WI38 (cell line): Measurements from ENCODE around the gene NT5M.
"Not testable (repeated sequence)": the region's sequence is repeated elsewhere in the genome, so short reads cannot be mapped to it uniquely, and the experiment has no call there.

Source experiments
- H3K4me3 ChIP-seq: 2 replicates; pipeline ENCODE4 v1.5.1; 2011; ENCODE audit warnings: low read depth, mild to moderate bottlenecking, control low read depth, low read length
- CTCF ChIP-seq: IDR thresholded peaks from 2 replicates; pipeline ENCODE4 v1.5.1; 2012; ENCODE audit warnings: low read depth, mild to moderate bottlenecking, control low read depth, low read length

NT5M gene

DNA sequence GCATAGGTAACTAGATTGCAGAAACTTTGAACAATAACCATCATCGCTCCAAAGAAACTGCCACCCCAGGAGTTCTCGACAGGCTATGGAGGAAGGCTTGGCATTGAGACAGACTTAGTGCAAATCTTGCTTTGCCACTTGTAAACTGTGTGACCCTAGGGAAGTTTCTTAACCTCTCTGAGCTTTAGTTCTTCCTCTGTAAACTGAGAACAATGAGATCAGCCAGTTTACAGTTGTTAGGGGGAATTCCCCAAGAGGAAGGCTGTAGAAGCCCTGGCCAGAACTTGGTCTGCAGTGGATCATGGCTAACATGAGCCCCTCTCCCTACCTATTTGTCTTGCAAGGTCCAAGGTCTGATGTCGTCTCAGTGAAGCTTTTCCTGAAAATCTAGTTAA is 78.9 kb downstream of the NT5M start:
- TF ChIP-seq CTCF = no peak
- no peak overlapping the region for H3K4me3 ChIP-seq

- TF ChIP-seq CTCF = no peak
These were observed 79.8 kb downstream of the NT5M start for GRCh38 chr17:17382971-17383370.

DNA sequence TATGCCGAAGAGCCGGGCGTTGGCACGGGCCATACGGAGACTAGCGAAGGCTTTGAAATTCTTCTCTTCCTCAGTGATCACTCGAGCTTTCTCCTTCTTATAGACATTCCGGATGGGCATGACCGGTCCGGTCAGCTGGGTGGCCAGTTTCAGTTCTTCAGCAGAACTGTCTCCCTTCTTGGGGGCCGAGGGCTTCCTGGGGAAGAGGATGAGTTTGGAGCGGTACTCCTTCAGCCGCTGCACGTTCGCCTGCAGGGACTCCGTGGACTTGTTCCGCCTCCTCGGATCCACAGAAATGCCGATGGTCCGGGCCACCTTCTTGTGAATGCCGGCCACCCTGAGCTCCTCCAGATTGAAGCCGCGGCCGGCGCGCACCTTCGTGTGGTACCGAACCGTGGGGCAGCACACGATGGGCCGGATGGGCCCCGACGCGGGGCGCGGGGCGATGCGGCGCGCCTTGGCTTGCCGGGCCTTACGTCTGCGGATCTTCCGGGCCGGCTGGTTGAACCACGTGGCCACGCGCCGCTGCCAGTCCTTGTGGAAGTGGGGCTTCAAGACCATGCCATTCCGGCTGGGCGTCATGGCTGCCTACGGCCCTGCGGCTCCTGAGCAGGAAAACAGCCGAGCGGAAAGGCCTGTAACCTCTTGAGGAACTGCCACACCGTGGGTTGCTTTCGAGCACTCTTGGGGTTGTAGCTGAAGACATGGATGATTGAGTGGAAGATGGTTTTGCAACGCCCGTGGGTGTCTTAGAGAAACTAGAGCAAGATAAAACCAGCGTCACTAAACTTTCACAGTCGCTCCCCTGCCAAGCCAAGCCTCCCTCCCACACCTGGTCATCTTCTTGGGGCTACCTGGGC is 80.5 kb downstream of the NT5M start:
- H3K4me3 ChIP-seq = not testable (repeated sequence)

More at GRCh38 chr17:17382971-17383370, 79.8 kb downstream of the NT5M start:
- H3K4me3 ChIP-seq = no peak overlapping the region

DNA sequence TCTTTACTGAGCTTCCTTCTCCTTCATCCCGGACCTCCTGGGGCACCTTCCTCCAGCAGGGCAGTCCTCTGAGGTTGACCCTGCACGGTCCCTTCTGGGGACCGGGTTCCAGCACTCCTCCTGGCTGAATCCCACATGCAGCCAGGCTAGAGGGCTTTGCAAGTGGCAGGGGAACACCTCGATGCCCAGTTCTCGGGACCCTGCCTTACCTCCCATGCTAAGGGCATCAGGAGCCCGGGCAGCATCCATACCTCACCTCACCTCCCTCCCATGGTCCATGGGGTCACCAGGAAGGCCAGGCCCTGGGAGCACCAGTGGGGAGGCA is 81.1 kb downstream of the NT5M start:
- H3K4me3 ChIP-seq = no peak overlapping the region
- TF ChIP-seq CTCF = no peak

- TF ChIP-seq CTCF = no peak
These were observed 81.8 kb downstream of the NT5M start for GRCh38 chr17:17384961-17385360.

GRCh38 chr17:17385491-17385890 is 82.3 kb downstream of the NT5M start:
- H3K4me3 ChIP-seq = no peak overlapping the region
- TF ChIP-seq CTCF = no peak

More at GRCh38 chr17:17384961-17385360, 81.8 kb downstream of the NT5M start:
- H3K4me3 ChIP-seq = no peak overlapping the region

GRCh38 chr17:17386094-17386800 is 83.1 kb downstream of the NT5M start:
- no peak for TF ChIP-seq CTCF
- no peak overlapping the region for H3K4me3 ChIP-seq
